A673 (cell line): ENCODE results near the gene DOCK1. TPM values are rescaled to one million over a fixed set of nuclear protein-coding genes. Genes with fewer than 3 reads are reported as not detected.

Experiments used
- BruUV-seq: library from RNA; stranded (reverse); fragments of 400-500 nt; replicated peaks from 2 replicates; lab custom pipeline; 2021; lab: Mats Ljungman, UMichigan
- CTCF ChIA-PET: fragments of 300-600 bp; sonication (Branson Sonifier 250); formaldehyde crosslinking; loops from one replicate; lab custom pipeline; 2022; ENCODE audit warnings: antibody characterized with exemption; lab: Charles Lee
- POLR2A ChIA-PET: fragments of 300-600 bp; sonication (Branson Sonifier 250); formaldehyde crosslinking; loops from one replicate; lab custom pipeline; 2022; ENCODE audit warnings: antibody characterized with exemption; ENCODE audit not compliant: low non-redundant PET; lab: Charles Lee
- DNase-seq: peaks from one replicate; pipeline ENCODE4 v3.0.0-alpha.2; 2015; ENCODE audit warnings: low spot score
- H3K27ac ChIP-seq: fragments of 200-600 bp; sonication (generic); 2 replicates; pipeline ENCODE4 v1.5.1; 2016; ENCODE audit warnings: mixed run types, low read depth, mild to moderate bottlenecking, mixed read lengths, antibody characterized with exemption, low read length; ENCODE audit not compliant: poor library complexity, severe bottlenecking
- H3K27me3 ChIP-seq: fragments of 200-600 bp; sonication (generic); replicated peaks from 2 replicates; pipeline ENCODE4 v1.6.1; 2017; ENCODE audit warnings: mixed run types, low read depth, mild to moderate bottlenecking, mixed read lengths, antibody characterized with exemption, low read length; ENCODE audit not compliant: insufficient read depth, poor library complexity
- H3K36me3 ChIP-seq: fragments of 200-600 bp; sonication (generic); 2 replicates; pipeline ENCODE4 v1.6.1; 2016; ENCODE audit warnings: mixed run types, mild to moderate bottlenecking, mixed read lengths, antibody characterized with exemption, low read length; ENCODE audit not compliant: insufficient read depth, poor library complexity, severe bottlenecking
- H3K4me1 ChIP-seq: fragments of 200-600 bp; sonication (generic); 2 replicates; pipeline ENCODE4 v1.6.1; 2017; ENCODE audit warnings: mixed run types, mild to moderate bottlenecking, mixed read lengths, antibody characterized with exemption, low read length; ENCODE audit not compliant: insufficient read depth, poor library complexity, severe bottlenecking
- H3K4me3 ChIP-seq: fragments of 200-600 bp; sonication (generic); 2 replicates; pipeline ENCODE4 v1.5.1; 2016; ENCODE audit warnings: low read depth, mixed run types, mild to moderate bottlenecking, mixed read lengths, low read length; ENCODE audit not compliant: poor library complexity, severe bottlenecking
- H3K9me3 ChIP-seq: fragments of 200-600 bp; sonication (generic); 2 replicates; pipeline ENCODE4 v1.6.1; 2016; ENCODE audit warnings: mixed run types, low read depth, mild to moderate bottlenecking, mixed read lengths, antibody characterized with exemption, low read length; ENCODE audit not compliant: poor library complexity, severe bottlenecking
- EZH2 ChIP-seq: fragments of 200-600 bp; sonication (generic); IDR thresholded peaks from 2 replicates; pipeline ENCODE4 v1.6.1; 2017; ENCODE audit warnings: borderline replicate concordance, low read depth, mild to moderate bottlenecking, mixed read lengths, antibody characterized with exemption, low read length; ENCODE audit not compliant: poor library complexity, severe bottlenecking
- intact Hi-C: fragments of 100-400 bp; cut with micrococcal nuclease; formaldehyde crosslinking; loops from one replicate; pipeline ENCODE4 v1.10.0; 2022; ENCODE audit not compliant: unreplicated experiment
- total RNA-seq: library from RNA; stranded (reverse); gene quantifications from 2 replicates; pipeline ENCODE4 v1.2.3, GENCODE V29; 2021
- TF ChIP-seq, protein P1 (sequence below): fragments of 300-800, 200-600 bp; sonication (generic); conservative IDR thresholded peaks from 2 replicates; pipeline ENCODE4 v1.5.1; 2017; ENCODE audit warnings: low read depth, mild to moderate bottlenecking, antibody characterized with exemption, low read length, moderate library complexity, mixed read lengths

DOCK1 gene
- total RNA-seq, 1 experiment from 2014 or later: 30.7 TPM

DNA sequence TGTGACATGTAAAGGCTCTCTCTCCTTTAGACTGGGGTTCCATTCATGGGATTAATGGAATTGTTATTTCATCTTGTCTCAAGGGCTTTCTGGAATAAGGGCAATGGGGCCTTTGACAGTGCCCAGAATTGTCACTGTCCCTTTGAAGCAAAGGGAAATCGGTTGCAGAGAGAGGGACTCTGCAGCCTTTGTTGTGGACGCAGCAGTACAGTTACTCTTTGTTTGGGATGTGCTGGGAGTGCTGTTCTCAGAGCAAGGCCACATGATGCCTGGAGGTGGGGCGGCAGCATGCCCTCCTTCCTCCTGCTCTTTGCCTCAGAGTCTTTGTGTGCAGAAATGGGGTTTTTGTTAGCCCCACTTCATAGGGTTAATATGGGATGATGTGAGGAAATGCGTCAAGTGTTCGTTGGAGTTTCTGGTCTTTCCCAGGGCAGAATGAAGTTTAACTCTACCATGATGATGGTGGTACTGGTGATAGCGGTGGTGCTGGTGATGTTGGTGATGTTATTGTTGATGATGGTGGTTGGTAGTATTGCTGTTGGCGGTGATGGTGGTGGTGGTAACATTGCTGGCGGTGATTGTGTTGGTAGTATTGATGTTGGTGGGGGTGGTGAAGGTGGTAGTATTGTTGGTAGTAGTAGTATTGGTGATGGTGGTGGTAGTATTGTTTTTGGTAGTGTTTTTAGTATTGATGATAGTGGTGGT, 45.3 kb downstream of the DOCK1 start:
- DNase-seq: no peak
- TF ChIP-seq EZH2: no peak
- TF ChIP-seq, protein P1, sequence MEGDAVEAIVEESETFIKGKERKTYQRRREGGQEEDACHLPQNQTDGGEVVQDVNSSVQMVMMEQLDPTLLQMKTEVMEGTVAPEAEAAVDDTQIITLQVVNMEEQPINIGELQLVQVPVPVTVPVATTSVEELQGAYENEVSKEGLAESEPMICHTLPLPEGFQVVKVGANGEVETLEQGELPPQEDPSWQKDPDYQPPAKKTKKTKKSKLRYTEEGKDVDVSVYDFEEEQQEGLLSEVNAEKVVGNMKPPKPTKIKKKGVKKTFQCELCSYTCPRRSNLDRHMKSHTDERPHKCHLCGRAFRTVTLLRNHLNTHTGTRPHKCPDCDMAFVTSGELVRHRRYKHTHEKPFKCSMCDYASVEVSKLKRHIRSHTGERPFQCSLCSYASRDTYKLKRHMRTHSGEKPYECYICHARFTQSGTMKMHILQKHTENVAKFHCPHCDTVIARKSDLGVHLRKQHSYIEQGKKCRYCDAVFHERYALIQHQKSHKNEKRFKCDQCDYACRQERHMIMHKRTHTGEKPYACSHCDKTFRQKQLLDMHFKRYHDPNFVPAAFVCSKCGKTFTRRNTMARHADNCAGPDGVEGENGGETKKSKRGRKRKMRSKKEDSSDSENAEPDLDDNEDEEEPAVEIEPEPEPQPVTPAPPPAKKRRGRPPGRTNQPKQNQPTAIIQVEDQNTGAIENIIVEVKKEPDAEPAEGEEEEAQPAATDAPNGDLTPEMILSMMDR: no peak
- BruUV-seq: no TSS peak
- Histone ChIP-seq H3K4me1 (no peaks in the 10 kb centered on the region), H3K27me3 (no peaks in the 10 kb centered on the region), H3K9me3 (peaks cover 28% of the 10 kb centered on the region), H3K27ac (no peak overlapping the region), H3K36me3 (no peaks in the 10 kb centered on the region), H3K4me3 (no peak overlapping the region)
- POLR2A ChIA-PET: no interaction called here
- CTCF ChIA-PET: no interaction called here
- intact Hi-C loops: no loop called here

DNA sequence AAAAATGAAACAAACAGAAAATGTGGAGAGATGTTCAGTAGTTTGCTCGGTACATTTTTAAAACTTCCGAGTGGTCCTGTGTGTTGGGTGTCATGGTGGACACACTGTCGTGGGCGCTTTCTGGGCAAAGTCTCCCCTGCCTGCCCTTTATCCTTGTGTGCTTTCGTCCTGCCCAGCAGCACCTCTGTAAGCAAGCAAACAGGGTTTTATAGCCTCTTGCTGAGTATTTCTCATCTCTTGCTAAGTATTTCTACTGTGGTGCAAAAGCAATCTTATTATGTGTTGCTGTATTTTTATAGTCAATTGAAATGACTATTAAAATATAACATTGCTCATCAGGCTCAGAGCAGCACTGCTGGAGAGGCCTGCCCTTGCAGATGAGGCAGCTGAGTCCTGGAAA, 48.7 kb downstream of the DOCK1 start:
- no TSS peak for BruUV-seq

DNA sequence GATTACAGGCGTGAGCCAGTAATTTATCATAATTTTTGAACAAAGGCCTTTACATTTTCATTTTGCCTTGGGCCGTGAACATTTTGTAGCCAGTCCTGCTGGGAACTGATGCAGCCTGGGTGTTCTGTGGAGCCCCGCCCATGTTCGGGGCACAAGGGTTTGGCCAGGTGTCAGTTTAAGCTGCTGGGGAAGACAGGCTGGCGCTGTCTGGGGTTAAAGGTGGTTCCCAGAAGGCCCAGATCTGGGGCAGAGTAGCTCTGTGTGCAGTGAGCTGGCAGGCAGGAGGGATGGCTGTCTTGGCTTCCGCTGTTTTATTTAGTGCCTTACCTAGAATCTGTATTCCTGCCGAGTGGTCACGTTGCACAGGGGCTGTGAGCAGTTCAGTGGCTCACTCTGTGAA, 50.2 kb downstream of the DOCK1 start:
- Histone ChIP-seq H3K36me3 (no peaks in the 10 kb centered on the region), H3K27ac (no peak overlapping the region), H3K4me1 (no peaks in the 10 kb centered on the region), H3K9me3 (peaks cover 19% of the 10 kb centered on the region), H3K27me3 (no peaks in the 10 kb centered on the region), H3K4me3 (no peak overlapping the region)
- intact Hi-C loops: no loop called here
- TF ChIP-seq EZH2: no peak
- TF ChIP-seq, protein P1: no peak
- no TSS peak for BruUV-seq
- no peak for DNase-seq
- CTCF ChIA-PET: no interaction called here
- POLR2A ChIA-PET: no interaction called here

More for the DNA sequence above, 48.7 kb downstream of the DOCK1 start:
- CTCF ChIA-PET: no interaction called here
- POLR2A ChIA-PET: no interaction called here
- Histone ChIP-seq H3K27ac (no peak overlapping the region), H3K36me3 (no peaks in the 10 kb centered on the region), H3K9me3 (peaks cover 19% of the 10 kb centered on the region), H3K4me3 (no peak overlapping the region), H3K27me3 (no peaks in the 10 kb centered on the region), H3K4me1 (no peaks in the 10 kb centered on the region)
- intact Hi-C loops: no loop called here
- TF ChIP-seq EZH2: no peak
- TF ChIP-seq, protein P1: no peak
- no peak for DNase-seq
